SU-DHL-6 (cell line): ENCODE results near the gene MYO1D.

Experiments
- H2AFZ ChIP-seq: fragments of 200-600 bp; sonication (generic); 2 replicates; pipeline ENCODE4 v1.6.1; 2014; ENCODE audit warnings: low read depth, mild to moderate bottlenecking, moderate library complexity, mixed read lengths, antibody characterized with exemption, low read length; ENCODE audit not compliant: severe bottlenecking
- H3F3A ChIP-seq: fragments of 200-600 bp; shearing (Covaris generic); 2 replicates; pipeline ENCODE4 v1.6.0; 2016; ENCODE audit warnings: antibody characterized with exemption, mild to moderate bottlenecking; ENCODE audit not compliant: insufficient read depth
- H3K27ac ChIP-seq: fragments of 200-600 bp; sonication (generic); 2 replicates; pipeline ENCODE4 v1.5.1; 2016; ENCODE audit warnings: low read depth, mild to moderate bottlenecking, low read length, moderate library complexity, mixed read lengths
- H3K27me3 ChIP-seq: fragments of 200-600 bp; sonication (generic), shearing (Covaris generic); 2 replicates; pipeline ENCODE4 v1.6.0; 2014; ENCODE audit warnings: mild to moderate bottlenecking, low read length
- H3K36me3 ChIP-seq: fragments of 200-600 bp; sonication (generic); 2 replicates; pipeline ENCODE4 v1.6.1; 2014; ENCODE audit warnings: mild to moderate bottlenecking, low read length, mixed read lengths
- H3K4me2 ChIP-seq: fragments of 300-600, 200-600 bp; shearing (Covaris generic), sonication (generic); 2 replicates; pipeline ENCODE4 v1.6.0; 2014; ENCODE audit warnings: low read length, low read depth, mild to moderate bottlenecking; ENCODE audit not compliant: poor library complexity, severe bottlenecking
- H3K4me3 ChIP-seq: fragments of 200-600 bp; sonication (generic); 2 replicates; pipeline ENCODE4 v1.5.1; 2014; ENCODE audit warnings: antibody characterized with exemption, low read length, mild to moderate bottlenecking, mixed read lengths; ENCODE audit not compliant: insufficient read depth, poor library complexity, severe bottlenecking
- H3K79me2 ChIP-seq: fragments of 200-600 bp; sonication (generic); 2 replicates; pipeline ENCODE4 v1.6.1; 2014; ENCODE audit warnings: mild to moderate bottlenecking, low read length, moderate library complexity; ENCODE audit not compliant: insufficient read depth
- H3K9ac ChIP-seq: fragments of 200-600 bp; sonication (generic); 2 replicates; pipeline ENCODE4 v1.7.0; 2014; ENCODE audit warnings: mild to moderate bottlenecking, low read length
- H3K9me2 ChIP-seq: fragments of 200-600 bp; sonication (generic); replicated peaks from 2 replicates; pipeline ENCODE4 v1.6.1; 2014; ENCODE audit warnings: low read length; ENCODE audit not compliant: insufficient read depth
- H3K9me3 ChIP-seq: fragments of 200-600 bp; sonication (generic); 2 replicates; pipeline ENCODE4 v1.6.1; 2014; ENCODE audit warnings: low read length, mixed read lengths; ENCODE audit not compliant: insufficient read depth
- H4K20me1 ChIP-seq: fragments of 200-600 bp; sonication (generic); 2 replicates; pipeline ENCODE4 v1.6.1; 2014; ENCODE audit warnings: low read depth, mild to moderate bottlenecking, antibody characterized with exemption, low read length, moderate library complexity, mixed read lengths
- EZH2phosphoT487 ChIP-seq: fragments of 200-600 bp; sonication (generic), shearing (Covaris generic); conservative IDR thresholded peaks from 2 replicates; pipeline ENCODE4 v1.6.1; 2018; ENCODE audit warnings: mild to moderate bottlenecking, antibody characterized with exemption, low read length, moderate library complexity, mixed read lengths
- TF ChIP-seq, protein P1 (sequence below): fragments of 200-600 bp; sonication (generic); IDR thresholded peaks from one replicate; pipeline ENCODE4 v1.5.1; 2017; ENCODE audit warnings: antibody characterized with exemption, mild to moderate bottlenecking, low read length, moderate library complexity; ENCODE audit not compliant: insufficient read depth, poor library complexity, severe bottlenecking

Gene MYO1D

GRCh38 chr17:32583053-32583452 lies 293.9 kb downstream of the MYO1D start:
- no peaks in the 10 kb centered on the region for H3K79me2 ChIP-seq
- H3K9me2 ChIP-seq = no peaks in the 10 kb centered on the region
- no peaks in the 10 kb centered on the region for H3K9me3 ChIP-seq
- H3F3A ChIP-seq = no peaks in the 10 kb centered on the region
- no peaks in the 10 kb centered on the region for H3K27me3 ChIP-seq
- no peak overlapping the region for H2AFZ ChIP-seq
- no peak overlapping the region for H3K4me2 ChIP-seq
- H3K4me3 ChIP-seq = no peak overlapping the region
- no peak overlapping the region for H3K27ac ChIP-seq
- H4K20me1 ChIP-seq = no peaks in the 10 kb centered on the region
- no peak overlapping the region for H3K9ac ChIP-seq
- TF ChIP-seq EZH2phosphoT487 = no peak
- TF ChIP-seq, protein P1, sequence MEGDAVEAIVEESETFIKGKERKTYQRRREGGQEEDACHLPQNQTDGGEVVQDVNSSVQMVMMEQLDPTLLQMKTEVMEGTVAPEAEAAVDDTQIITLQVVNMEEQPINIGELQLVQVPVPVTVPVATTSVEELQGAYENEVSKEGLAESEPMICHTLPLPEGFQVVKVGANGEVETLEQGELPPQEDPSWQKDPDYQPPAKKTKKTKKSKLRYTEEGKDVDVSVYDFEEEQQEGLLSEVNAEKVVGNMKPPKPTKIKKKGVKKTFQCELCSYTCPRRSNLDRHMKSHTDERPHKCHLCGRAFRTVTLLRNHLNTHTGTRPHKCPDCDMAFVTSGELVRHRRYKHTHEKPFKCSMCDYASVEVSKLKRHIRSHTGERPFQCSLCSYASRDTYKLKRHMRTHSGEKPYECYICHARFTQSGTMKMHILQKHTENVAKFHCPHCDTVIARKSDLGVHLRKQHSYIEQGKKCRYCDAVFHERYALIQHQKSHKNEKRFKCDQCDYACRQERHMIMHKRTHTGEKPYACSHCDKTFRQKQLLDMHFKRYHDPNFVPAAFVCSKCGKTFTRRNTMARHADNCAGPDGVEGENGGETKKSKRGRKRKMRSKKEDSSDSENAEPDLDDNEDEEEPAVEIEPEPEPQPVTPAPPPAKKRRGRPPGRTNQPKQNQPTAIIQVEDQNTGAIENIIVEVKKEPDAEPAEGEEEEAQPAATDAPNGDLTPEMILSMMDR = no peak
- no peaks in the 10 kb centered on the region for H3K36me3 ChIP-seq

GRCh38 chr17:32575852-32576251 lies 301.1 kb downstream of the MYO1D start:
- no peaks in the 10 kb centered on the region for H4K20me1 ChIP-seq
- TF ChIP-seq, protein P1 = no peak
- TF ChIP-seq EZH2phosphoT487 = no peak
- H3K9ac ChIP-seq = no peak overlapping the region
- no peaks in the 10 kb centered on the region for H3K9me2 ChIP-seq
- no peaks in the 10 kb centered on the region for H3K27me3 ChIP-seq
- H3K36me3 ChIP-seq = no peaks in the 10 kb centered on the region
- no peaks in the 10 kb centered on the region for H3K79me2 ChIP-seq
- no peak overlapping the region for H3K4me2 ChIP-seq
- H2AFZ ChIP-seq = no peak overlapping the region
- H3K4me3 ChIP-seq = no peak overlapping the region
- H3K9me3 ChIP-seq = no peaks in the 10 kb centered on the region
- no peak overlapping the region for H3K27ac ChIP-seq
- no peaks in the 10 kb centered on the region for H3F3A ChIP-seq

GRCh38 chr17:32570081-32570396 lies 306.9 kb downstream of the MYO1D start:
- H3K9me3 ChIP-seq = no peaks in the 10 kb centered on the region
- no peaks in the 10 kb centered on the region for H4K20me1 ChIP-seq
- no peak overlapping the region for H2AFZ ChIP-seq
- no peaks in the 10 kb centered on the region for H3K79me2 ChIP-seq
- H3K36me3 ChIP-seq = no peaks in the 10 kb centered on the region
- no peaks in the 10 kb centered on the region for H3K9me2 ChIP-seq
- no peaks in the 10 kb centered on the region for H3K27me3 ChIP-seq
- no peak overlapping the region for H3K4me2 ChIP-seq
- no peak overlapping the region for H3K4me3 ChIP-seq
- H3K9ac ChIP-seq = no peak overlapping the region
- TF ChIP-seq, protein P1 = no peak
- H3K27ac ChIP-seq = no peak overlapping the region
- no peaks in the 10 kb centered on the region for H3F3A ChIP-seq
